NCI-H446 (cell line): ENCODE measurements around the gene IL1RN.
A peak's percentile ranks its signal among the peaks of the same experiment; 100 is the strongest.
"Not testable (repeated sequence)": the region's sequence is repeated elsewhere in the genome, so short reads cannot be mapped to it uniquely, and the experiment has no call there.

Experiments
- DNase-seq, 2 experiments: peaks; one replicate each; lab custom pipeline; 2025; lab: John Stamatoyannopoulos, UW

Gene IL1RN, protein sequence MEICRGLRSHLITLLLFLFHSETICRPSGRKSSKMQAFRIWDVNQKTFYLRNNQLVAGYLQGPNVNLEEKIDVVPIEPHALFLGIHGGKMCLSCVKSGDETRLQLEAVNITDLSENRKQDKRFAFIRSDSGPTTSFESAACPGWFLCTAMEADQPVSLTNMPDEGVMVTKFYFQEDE

DNA sequence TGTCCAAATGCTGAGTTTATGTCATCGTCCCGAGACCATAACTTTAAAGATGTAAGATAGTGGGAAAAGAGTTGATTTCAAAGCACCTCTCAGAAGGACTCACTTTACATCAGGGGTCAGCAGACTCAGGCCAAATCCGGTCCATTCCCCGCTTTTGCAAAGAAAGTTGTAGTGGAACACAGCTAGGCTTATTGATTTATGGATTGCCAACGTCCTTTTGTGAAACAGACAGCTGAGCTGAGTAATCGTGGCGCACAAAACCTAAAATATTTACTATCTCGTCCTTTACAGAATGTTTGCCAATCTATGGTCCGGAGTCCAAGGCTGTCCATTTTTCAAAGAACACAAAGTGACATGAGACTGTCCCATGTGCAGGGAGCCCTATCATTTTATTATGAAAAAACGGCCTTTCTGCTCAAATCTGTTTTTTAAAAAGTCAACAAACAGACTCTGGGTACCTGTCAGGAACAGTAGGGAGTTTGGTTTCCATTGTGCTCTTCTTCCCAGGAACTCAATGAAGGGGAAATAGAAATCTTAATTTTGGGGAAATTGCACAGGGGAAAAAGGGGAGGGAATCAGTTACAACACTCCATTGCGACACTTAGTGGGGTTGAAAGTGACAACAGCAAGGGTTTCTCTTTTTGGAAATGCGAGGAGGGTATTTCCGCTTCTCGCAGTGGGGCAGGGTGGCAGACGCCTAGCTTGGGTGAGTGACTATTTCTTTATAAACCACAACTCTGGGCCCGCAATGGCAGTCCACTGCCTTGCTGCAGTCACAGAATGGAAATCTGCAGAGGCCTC, at the start of gene IL1RN:
Gene IL1RN (plus strand): TSS at position 754 of the 801 bp plus-strand sequence. CDS start 27 bp downstream, at position 781.
- no peak for DNase-seq

DNA sequence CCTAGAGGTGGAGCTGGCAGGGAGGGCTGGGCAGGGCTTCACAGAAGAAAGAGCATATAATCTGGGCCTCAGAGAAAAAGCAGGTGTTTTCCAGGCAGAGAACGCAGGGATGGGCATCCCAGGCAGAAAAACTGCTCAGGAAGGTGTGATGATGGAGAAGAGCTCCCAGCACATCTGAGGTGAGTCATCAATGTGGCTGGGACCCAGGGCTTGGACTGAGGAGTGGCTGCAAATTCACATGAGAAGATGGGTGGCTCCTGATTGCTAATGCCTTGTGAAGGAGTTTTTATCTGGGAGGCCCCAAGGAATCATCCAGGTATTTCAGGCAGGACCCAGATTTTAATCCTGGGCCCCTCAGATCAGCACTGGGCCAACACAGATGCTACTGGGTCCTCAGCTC, 49.5 kb upstream of the IL1RN start:
- no peak for DNase-seq

DNA sequence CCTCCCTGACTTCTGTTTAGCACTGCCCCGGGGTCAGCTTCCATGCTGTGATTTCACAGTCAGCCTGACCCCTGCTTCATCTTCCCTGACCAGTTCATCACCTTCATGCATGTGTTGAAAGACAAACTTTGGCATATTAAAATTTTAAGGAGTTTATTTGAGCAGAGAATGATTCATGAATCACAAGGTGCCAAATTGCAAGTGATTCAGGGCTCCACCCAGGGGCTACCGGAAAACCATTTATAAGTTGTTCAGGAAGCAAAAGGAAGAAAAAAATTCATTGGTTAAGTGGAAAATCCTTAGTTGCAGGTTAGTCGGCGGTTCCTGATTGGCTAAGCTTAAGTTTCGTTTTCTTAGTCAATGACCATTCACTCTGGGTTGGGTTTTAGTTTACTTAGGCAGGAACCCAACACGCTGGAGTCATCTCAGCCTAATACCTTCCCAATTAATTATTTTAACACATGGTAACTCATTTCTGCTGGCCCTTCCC, 49.0 kb upstream of the IL1RN start:
- DNase-seq: no peak

DNA sequence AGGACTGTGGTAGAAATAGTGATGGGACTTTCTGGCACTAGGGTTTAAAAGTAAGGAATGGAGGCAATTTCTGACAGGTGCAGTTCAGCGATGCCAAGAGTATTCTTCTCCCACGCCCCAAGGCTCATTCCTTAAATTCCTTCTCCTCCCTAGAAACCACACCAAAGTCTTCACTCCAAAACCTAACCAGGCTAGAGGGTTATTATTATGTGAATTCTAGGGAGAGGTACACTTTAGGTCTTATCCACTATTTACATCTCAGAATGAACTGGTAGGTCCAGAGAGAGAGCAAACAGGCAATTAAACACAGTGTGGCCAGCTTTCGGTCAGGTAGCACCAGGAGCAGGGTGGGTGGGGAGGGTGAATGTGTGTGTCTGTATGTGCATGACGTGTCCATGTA, 48.3 kb upstream of the IL1RN start:
- DNase-seq: no peak

DNA sequence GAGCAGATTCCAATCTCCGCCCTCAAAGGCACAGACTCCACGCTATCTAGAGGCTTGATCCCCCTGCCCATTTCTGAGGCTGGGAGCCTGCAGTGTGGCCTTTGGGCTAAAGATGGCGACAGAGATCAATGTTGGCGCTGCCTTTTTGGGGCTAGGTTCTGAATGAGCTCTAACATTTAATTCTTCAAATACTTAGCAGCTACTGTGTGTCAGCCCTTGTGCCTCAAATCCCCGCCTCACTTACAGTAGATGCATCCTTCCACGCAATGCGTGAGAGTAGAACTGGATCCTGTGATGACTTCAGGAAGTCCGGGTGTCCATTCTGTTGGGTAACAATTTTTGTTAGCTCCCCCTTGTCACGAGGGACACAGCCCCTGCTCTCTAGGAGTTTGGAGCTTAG, 47.3 kb upstream of the IL1RN start:
- DNase-seq: peak; percentile 3 to 10

DNA sequence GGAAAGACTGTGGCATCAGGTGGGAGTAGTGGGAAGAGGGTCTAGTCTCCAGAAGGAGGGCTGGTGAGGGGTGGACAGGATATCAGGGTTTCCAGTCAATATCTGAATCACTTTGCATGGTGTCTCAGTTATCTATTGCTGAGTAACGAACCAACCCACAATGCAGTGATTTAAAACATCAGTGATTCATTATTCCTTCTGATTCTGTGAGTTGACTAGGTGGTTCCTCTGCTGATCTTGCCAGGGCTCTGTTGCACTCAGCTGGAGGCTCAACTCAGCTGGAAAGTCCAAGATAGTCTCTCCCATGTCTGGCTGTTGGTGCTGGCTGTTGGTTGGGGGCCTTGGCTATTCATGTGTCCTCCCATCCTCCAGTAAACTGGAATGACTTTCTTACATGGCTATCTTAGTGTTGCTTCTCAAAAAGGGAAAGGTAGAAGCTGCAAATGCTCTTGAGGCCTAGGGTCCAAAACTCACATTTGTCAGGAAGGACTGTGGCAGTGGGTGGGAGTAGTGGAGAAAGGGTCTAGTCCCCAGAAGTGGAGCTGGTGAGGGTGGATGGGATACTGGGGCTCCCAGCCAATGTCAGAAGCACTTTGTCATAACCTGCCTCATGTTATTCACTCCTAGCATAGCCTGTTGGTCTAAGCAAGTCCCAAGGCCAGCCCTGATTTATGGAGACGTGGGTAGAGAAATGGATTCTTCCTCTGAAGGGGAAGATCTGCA, 45.7 kb upstream of the IL1RN start:
- DNase-seq: no peak

DNA sequence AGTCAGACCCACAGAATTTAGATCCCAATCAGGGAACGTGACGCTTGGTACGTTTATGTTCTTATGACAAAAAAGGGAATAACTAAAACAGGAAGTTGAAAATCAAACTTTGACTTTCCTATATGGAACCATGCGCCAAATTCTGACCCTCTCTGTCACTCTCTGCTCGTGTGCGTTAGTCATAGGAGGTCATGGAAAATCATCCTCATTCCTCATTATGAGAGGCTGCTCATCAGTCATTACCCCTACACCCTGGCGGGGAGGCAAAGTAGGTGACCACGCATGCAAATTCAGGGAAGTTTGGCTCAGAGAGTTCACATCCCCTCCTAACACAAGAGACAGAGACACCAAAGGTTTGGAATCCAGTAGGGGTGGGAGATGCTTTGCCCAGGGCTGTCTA, 44.1 kb upstream of the IL1RN start:
- no peak for DNase-seq

DNA sequence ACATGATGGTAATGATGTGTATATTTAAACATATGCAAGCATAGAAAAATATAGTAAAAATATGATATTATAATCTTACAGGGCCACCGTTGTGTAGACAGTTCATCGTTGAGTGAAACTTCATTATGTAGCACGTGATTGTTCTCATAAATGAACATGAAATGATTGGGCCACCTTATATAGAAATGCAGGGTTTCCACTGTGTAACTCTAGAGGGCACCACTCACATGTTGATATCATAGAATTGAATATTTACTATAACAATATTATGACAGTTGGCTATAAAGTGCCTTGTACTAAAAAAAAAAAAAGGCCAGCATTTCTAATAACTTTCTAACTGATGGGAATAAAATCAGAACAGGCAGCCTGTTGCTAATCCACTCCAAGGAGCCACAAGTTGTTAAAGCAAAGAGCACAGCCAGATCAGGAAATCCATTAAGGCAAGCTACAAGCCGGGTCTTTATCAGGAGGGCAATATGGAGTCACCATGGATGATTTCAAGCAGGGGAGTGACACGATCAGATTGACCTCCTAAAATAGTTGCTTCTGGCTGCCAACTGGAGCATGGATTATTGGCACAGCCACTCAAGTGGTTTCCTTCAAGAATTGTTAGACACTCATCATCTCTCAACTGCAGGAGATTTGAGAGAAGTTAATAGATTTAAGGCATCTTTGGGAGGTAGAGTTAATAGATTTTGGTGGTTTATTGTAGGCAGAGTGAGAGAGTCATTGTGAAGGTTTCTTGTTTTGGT, 43.0 kb upstream of the IL1RN start:
- no peak for DNase-seq

DNA sequence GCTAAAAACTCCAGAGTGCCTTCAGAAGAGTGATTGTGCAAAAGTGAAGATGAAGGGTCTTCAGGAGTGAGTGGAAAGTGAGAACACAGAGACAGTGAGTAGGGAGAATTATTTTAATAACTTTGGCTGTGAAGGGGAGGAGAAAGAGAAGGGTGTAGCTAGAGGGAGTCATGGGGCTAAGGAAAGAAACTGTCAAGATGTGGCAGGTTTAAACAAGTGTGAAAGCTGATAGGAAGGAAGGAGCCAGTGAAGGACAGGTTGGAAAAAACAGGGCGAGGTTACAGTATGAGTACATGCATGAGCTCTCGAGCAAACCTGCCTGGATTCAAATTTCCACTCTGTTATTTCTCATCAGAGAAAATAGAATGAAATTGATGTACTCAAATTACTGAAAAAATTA, 41.9 kb upstream of the IL1RN start:
- DNase-seq: no peak

DNA sequence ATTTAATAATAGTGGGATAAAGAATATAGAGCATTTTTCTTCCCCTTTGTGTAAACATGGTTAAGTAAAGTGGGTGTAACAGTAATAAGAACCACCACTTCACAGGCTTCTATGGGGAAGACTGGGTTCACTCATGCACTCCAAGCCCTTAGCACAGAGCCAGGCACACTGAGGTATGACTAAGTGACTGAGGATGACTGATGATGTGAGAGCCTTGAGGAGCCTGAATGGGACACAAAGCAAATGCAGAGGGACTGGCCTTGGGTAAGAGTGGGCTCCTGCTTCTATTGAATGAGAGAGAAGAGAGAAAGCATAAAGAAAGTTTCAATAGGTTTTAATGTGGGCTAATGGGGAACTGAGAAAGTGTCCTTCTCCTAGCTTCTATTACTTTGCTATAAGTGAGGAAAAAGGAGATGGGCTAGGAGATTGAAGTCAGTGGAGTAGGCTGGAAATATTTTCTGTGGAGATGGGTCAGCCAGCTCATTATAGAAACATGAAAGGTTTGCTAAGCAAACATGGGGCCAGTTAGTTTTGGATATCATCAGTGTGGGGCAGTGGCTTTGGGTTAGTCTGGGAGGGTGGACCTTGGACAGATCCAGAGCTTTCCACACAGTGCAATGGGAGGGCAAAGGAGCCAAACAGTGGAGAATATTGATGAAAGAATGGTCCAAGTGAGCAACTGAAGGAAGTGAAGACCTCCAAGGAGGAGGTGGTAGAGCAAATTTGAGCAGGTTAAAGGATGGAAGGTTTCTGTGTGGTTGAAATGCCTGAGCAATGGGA, 39.0 kb upstream of the IL1RN start:
- DNase-seq: no peak

DNA sequence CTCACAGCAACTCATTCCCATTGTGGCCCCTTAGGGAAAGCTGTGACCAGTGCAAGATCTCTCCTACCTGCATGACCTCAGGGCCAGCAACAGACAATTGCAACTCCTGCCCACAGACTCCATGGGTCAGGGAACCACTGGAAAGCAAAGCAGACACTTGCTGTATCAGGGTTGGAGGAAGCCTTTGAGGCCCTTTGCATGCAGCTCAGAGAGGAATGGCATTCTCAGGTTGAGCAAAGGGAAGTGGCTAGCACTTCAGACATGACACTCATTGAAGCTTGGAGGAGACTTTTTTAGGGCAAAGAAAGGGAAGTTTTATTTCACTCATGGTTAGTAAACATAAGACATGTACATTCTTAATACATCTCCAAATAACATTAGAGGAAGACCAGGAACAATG, 37.5 kb upstream of the IL1RN start:
- no peak for DNase-seq

DNA sequence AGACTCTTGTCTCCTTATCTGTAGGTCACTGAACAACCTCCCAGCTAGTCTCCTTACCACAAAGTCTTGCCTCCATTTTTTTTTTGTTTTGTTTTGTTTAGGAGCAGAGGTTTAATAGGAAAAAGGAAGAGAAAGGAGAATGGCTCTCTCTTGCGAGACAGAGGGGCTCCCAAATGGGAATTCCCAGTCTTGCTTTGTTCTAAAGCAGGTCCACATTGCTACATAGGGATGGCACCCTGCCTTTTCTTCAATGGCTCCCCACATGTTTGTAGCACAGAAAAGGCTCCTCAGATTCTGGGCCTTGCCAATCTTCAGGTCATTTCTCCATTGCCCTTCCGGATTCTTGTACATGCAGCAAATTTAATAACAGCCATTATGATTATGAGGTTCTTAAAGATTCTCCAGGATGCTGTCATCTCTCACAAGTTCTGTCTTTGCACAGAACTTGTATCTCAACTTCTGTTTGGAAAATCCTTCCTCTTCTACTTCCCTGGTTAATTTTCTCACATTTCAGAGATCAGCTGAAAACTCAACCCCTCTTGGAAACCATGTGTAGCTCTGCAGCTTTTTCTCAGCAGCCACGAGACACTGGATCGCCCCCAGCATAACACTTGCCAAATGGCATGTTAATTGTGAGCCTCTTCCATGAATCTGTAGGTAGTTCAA, 36.0 kb upstream of the IL1RN start:
- no peak for DNase-seq

DNA sequence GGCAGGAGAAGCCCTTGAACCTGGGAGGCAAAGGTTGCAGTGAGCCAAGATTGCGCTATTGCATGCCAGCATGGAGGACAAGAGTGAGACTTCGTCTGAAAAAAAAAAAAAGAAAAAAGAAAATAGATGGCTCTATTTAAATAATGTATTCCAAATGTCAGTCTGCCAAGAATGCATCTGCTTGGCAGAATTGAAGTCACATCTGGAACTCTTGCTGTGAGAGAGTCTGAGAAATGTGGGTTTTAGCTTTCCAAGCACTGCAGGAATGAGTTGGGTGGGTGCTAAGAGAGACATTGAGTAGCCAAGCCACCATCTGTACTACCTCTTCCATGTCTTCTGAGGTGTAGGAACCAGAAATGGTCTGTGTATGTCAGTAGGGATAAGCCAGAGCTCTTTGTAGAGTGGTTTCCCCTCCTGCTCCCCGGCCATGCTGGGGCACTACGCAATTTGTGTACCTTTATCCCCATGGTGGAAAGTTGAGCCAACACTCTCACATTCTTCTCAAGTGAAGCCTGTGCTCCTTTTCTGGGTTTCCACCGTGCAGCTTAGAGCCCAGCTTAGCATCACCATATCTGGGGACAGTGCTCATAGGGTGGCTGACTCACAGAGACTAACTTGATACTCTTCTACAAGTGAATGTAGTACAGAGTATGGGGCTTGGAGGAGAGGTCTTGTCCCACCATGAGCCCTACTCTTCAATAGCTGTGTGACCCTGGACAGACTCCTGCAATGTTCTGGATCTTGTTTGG, 34.4 kb upstream of the IL1RN start:
- no peak for DNase-seq

DNA sequence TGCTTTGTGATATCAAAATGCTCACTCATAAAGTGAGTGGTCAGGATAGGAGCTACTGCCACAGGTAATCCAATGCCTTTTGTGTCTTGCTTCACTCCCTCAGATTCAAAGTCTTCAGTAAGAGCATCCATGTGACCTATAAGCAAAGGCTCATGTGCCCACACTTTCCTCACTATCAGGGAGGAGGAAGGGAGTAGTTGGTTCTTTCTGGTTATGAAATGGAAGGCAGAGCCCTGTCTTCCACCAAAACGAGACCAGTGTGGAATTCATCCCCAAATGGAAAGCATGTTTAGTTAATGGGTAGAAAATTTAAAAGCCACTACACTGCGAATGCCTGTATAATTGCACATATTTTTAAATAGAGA, 33.8 kb upstream of the IL1RN start:
- DNase-seq: no peak

DNA sequence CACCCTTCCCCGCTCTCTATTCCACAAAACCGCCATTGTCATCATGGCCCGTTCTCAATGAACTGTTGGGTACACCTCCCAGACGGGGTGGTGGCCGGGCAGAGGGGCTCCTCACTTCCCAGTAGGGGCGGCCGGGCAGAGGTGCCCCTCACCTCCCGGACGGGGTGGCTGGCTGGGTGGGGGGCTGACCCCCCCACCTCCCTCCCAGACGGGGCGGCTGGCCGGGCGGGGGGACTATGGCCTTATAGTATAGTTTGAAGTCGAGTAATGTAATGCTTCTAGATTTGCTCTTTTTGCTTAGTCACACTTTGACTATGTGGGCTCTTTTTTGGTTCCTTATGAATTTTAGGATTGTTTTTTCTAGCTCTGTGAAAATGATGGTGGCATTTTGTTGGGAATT, 31.1 kb upstream of the IL1RN start:
- not testable (repeated sequence) for DNase-seq

DNA sequence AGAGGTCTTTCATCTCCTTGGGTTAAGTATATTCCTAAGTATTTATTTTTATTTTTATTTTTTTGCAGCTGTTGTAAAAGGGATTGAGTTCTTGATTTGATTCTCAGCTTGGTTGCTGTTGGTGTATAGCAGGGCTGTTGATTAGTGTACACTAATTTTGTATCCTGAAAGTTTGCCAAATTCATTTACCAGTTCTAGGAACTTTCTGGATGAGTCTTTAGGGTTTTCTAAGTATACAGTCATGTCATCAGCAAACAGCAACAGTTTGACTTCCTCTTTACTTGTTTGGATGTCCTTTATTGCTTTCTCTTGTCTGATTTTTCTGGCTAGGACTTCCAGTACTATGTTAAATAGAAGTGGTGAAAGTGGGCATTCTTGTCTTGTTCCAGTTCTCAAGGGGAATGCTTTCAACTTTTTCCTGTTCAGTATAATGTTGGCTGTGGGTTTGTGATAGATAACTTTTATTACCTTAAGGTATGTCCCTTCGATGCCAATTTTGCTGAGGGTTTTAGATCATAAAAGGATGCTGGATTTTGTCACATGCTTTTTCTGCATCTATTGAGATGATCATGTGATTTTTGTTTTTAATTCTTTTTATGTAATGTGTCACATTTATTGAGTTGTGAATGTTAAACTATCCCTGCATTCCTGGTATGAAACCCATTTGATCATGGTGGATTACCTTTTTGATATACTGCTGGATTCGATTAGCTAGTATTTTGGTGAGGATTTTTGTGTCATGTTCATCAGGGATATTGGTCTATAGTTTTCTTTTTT, 30.4 kb upstream of the IL1RN start:
- DNase-seq: not testable (repeated sequence)

DNA sequence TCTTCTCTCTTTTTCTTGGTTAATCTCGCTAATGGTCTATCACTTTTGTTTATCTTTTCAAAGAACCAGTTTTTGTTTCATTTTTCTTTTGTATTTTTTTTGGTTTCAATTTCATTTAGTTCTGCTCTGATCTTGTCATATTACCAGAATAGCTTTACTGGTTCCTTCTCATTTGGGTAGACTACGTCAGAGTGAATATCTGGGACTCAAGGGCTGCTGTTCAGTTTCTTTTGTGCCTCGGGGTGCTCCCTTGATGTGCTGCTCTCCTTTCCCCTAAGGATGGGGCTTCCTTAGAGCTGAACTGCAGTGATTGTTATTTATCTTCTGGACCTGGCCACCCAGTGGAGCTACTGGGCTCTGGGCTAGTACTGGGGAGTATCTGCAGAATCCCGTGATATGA, 29.4 kb upstream of the IL1RN start:
- DNase-seq: no peak

DNA sequence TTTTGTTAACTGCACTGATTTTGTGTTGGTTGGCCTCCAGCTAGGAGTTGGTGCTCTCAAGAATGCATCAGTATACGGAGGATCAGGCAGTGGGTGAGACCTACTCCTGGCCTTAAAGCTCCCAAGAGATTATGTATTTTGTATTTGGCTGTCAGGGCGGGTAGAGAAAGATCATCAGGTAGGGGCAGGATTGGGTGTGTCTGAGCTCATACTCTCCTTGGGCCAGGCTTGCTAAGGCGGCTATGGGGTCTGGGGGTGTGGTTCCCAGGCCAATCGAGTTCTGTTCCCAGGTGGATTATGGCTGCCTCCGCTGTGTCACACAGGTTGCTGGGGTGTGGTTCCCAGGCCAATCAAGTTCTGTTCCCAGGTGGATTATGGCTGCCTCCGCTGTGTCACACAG, 28.9 kb upstream of the IL1RN start:
- DNase-seq: no peak

DNA sequence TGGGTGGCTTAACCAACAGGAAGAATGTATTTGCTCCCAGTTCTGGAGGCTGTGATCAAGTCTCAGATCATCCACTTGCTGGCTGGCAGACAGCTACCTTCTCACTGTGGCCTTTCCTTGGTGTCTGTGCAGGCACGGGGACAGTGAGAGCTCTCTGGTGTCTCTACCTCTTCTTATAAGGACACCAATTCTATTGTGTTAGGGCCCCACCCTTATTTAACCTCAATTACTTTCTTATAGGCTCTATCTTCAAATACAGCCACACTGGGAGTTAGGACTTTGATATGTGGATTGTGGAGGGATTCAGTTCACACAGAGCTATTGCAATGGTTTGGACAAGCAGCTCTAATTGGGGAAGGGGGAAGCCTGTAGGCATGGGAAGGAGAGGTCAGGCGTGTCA, 25.3 kb upstream of the IL1RN start:
- DNase-seq: no peak
